Adrenal gland (tissue), 12 donors: Measurements from ENCODE around the gene LMTK2. TPM values are rescaled to one million over a fixed set of nuclear protein-coding genes. Genes with fewer than 3 reads are reported as not detected.

Source experiments
- DNase-seq, 7 donors: peaks; one replicate each; pipeline ENCODE4 v3.0.0-alpha.2; 2019 to 2020
- H3K27ac ChIP-seq, 5 donors: fragments of 200-600 bp; sonication (generic) in 4 of 5; 1 replicate in 3 of 5; 2 replicates in 2 of 5; pipeline versions ENCODE4 v1.5.1 to v1.8.0; 2016 to 2020; ENCODE audit warnings: mild to moderate bottlenecking in 1 of 5
- H3K27me3 ChIP-seq: fragments of 200-600 bp; 2 replicates; pipeline ENCODE4 v1.8.0; 2021
- H3K36me3 ChIP-seq, 2 donors: fragments of 200-600 bp; replicated peaks in 1 of 2; 1 replicate in 1 of 2; 2 replicates in 1 of 2; pipeline versions ENCODE4 v1.5.1 to v1.8.0; 2018 to 2022
- H3K4me1 ChIP-seq, 2 donors: fragments of 200-600 bp; replicated peaks in 1 of 2; 1 replicate in 1 of 2; 2 replicates in 1 of 2; pipeline versions ENCODE4 v1.5.1 to v1.8.0; 2018 to 2021
- H3K4me3 ChIP-seq, 4 donors: fragments of 200-600 bp; sonication (generic) in 3 of 4; one replicate each; pipeline ENCODE4 v1.5.1; 2016 to 2018
- H3K9me3 ChIP-seq, 3 donors: fragments of 200-600 bp; sonication (generic) in 1 of 3; replicated peaks in 1 of 3; 1 replicate in 2 of 3; 2 replicates in 1 of 3; pipeline versions ENCODE4 v1.5.1 to v1.8.0; 2016 to 2021
- POLR2A ChIP-seq, 2 donors: fragments of 450-650 bp; IDR thresholded peaks; one replicate each; pipeline ENCODE4 v1.6.1; 2017; ENCODE audit warnings: antibody characterized with exemption in 2 of 2, mild to moderate bottlenecking in 2 of 2, moderate library complexity in 1 of 2
- WGBS, 4 donors: extraction: QIAGEN DNeasy Blood & Tissue Kit in 2 of 4; methylation state at CpG; one replicate each; pipeline versions ENCODE4 v1.1.5 to v1.1.7; 2013 to 2017; 5-methylcytosine and 5-hydroxymethylcytosine counted together
- intact Hi-C, 2 donors: fragments of 100-400 bp; cut with DNase I; formaldehyde crosslinking; loops; one replicate each; pipeline versions ENCODE4 v1.14.1 to v1.15.0; 2022 to 2023
- polyA plus RNA-seq, 3 donors: library from polyadenylated mRNA; stranded (reverse); fragments of 200-250 nt in 2 of 3; fragments of 350-450 nt in 1 of 3; fragmentation: Illumina TruSeq in 1 of 3; extraction: RNeasy Lipid Tissue Mini Kit (QIAGEN cat#74804) in 1 of 3; gene quantifications; one replicate each; pipeline ENCODE4 v1.2.3, GENCODE V29; 2013 to 2014
- total RNA-seq, 9 donors: library from RNA; depleted of rRNA in 4 of 9; stranded (reverse); fragments of >200 nt in 4 of 9; fragments of 120-200 nt in 1 of 9; fragmentation: NEBNext Ultra II Directional in 1 of 9; extraction: Animal tissue kit (Norgen Biotek cat#: 25700) in 1 of 9; gene quantifications; one replicate each; pipeline versions ENCODE4 v1.1.0 to v1.2.4, GENCODE V29; 2013 to 2023
- TF ChIP-seq, protein P1 (sequence below), 6 experiments: fragments of 450-650 bp in 4 of 6; fragments of 200-600 bp in 2 of 6; sonication (generic) in 1 of 6; IDR thresholded peaks; 1 replicate in 5 of 6; 2 replicates in 1 of 6; pipeline versions ENCODE4 v1.5.1 to v1.8.0; 2016 to 2021; ENCODE audit warnings: antibody characterized with exemption in 6 of 6, mild to moderate bottlenecking in 2 of 6, moderate library complexity in 1 of 6
- donor health status: healthy with polysubstance abuse.
- donor health status: Bipolar disorder and iron deficiency.
- donor health status: DM: yes; HTN: yes; CAD: no.
- donor health status: DM: no; HTN: no; CAD: no.
- donor health status: DM: no; HTN: no; CAD: no.
- donor health status: DM: yes; HTN: yes; CAD: no.

LMTK2 gene
- total and polyA plus RNA-seq, 12 donors = 3.4 to 36.2 (median 22.4) TPM

DNA sequence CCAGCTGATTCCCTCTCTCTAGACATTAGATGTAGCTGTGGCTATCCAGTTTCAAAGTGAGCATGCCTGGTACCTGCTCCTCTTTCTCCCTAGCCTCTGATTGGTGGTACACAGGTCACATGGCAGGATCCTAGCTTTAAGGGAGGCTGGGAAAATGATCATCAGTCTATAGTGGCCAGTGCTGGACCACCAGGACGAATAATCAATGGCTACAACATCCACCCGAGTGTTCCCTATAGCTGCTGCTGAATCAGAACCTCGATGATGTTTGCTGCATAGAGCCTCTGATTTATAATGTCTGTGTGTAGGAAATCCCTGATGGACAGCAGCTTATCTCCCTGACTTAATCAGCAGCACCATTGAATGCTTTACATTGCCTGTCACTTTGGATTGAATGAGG is 28.9 kb upstream of the LMTK2 start:
- WGBS, 4 donors = 78 to 94% (median 82%) methylated on average over 2 to 3 of the region's 3 CpGs
- Histone ChIP-seq H3K4me3 (no peak overlapping the region), H3K36me3 (no peaks in the 10 kb centered on the region), H3K4me1 (no peaks in the 10 kb centered on the region), H3K9me3 (no peaks in the 10 kb centered on the region), H3K27me3 (no peaks in the 10 kb centered on the region), H3K27ac (no peak overlapping the region)
- intact Hi-C loops = no loop called here
- TF ChIP-seq POLR2A (IDR thresholded peaks at IDR 0.05) = no peak
- TF ChIP-seq, protein P1, sequence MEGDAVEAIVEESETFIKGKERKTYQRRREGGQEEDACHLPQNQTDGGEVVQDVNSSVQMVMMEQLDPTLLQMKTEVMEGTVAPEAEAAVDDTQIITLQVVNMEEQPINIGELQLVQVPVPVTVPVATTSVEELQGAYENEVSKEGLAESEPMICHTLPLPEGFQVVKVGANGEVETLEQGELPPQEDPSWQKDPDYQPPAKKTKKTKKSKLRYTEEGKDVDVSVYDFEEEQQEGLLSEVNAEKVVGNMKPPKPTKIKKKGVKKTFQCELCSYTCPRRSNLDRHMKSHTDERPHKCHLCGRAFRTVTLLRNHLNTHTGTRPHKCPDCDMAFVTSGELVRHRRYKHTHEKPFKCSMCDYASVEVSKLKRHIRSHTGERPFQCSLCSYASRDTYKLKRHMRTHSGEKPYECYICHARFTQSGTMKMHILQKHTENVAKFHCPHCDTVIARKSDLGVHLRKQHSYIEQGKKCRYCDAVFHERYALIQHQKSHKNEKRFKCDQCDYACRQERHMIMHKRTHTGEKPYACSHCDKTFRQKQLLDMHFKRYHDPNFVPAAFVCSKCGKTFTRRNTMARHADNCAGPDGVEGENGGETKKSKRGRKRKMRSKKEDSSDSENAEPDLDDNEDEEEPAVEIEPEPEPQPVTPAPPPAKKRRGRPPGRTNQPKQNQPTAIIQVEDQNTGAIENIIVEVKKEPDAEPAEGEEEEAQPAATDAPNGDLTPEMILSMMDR (IDR thresholded peaks at IDR 0.05) = no peak
- no peak for DNase-seq

DNA sequence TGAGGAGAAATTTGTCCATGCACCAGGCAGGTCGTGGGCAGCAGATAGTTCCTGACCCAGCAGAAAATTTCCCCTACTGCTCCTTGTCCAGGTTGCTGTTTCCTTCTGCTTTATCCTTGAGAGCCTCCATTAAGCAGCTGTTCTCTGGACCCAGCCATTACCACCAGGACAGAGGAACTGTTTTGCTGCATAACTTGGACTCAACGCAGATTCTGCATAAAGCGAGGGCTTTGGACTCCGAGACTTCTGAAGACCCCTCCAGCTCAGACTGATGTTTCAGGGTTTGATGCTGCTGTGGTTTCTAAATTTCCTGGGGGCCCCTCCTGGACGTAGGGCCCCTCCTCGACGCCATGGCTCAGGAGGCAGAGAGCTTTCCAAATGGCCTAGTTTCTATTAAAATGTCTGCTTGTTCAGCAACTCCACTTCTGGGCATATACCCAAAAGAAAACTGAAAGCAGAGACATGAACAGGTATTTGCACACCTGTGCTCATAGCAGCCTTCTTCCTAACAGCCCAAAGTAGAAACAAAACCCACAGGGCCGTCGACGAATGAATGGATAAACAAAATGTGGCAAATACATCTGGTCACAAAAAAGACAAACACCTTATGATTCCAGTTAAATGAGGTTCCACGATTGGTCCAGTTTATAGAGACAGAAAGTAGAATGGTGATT is 28.3 kb upstream of the LMTK2 start:
- Histone ChIP-seq H3K36me3 (no peaks in the 10 kb centered on the region), H3K9me3 (no peaks in the 10 kb centered on the region), H3K27me3 (no peaks in the 10 kb centered on the region), H3K4me1 (no peaks in the 10 kb centered on the region), H3K4me3 (no peak overlapping the region), H3K27ac (no peak overlapping the region)
- WGBS, 4 donors = 76 to 82% (median 78%) methylated on average over 10 to 11 of the region's 11 CpGs
- TF ChIP-seq, protein P1 (IDR thresholded peaks at IDR 0.05) = no peak
- TF ChIP-seq POLR2A (IDR thresholded peaks at IDR 0.05) = no peak
- no peak for DNase-seq
- intact Hi-C loops = no loop called here

DNA sequence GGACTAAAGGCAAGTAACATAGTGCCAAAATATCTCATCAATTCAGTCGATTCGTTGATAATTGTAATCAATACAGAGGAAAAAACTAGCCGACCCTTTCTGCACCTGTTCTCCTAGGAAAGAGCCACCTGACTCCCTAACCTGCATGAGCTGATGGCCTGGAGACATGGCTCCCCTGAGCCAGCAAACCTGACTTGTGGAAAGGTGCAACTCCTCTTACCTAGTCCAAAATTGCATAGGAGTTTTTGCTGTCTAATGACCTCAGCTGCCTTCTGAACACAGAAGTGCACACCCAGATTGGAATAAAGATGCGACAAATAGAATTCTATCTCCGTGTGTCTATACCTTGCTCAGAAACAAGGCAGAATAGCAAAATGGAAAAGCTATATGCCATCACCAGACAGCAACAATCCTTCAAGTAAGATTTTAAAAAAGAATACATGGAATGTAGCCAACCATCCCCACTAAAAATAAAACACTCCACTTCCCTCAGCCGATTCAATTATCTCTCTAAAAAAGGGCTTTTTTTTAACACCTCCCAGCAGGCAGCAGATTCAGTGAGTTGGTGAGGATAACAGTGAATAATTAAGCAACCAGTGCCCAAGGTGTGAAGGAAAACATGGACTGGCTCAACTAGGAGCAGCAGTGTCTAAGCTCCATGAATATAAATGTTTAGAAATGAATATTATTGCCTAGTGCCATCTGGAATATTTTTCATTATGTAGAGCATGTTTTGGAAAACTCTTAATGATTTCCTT is 26.6 kb upstream of the LMTK2 start:
- H3K4me1 ChIP-seq = no peaks in the 10 kb centered on the region
- WGBS, 4 donors = 57 to 64% (median 61%) methylated on average over 6 of the region's 6 CpGs
- H3K27me3 ChIP-seq = no peaks in the 10 kb centered on the region
- DNase-seq = no peak
- H3K27ac ChIP-seq = no peak overlapping the region
- H3K4me3 ChIP-seq = no peak overlapping the region
- TF ChIP-seq, protein P1 (IDR thresholded peaks at IDR 0.05) = no peak
- TF ChIP-seq POLR2A (IDR thresholded peaks at IDR 0.05) = no peak
- H3K9me3 ChIP-seq = no peaks in the 10 kb centered on the region
- H3K36me3 ChIP-seq = no peaks in the 10 kb centered on the region
- intact Hi-C loops = no loop called here

DNA sequence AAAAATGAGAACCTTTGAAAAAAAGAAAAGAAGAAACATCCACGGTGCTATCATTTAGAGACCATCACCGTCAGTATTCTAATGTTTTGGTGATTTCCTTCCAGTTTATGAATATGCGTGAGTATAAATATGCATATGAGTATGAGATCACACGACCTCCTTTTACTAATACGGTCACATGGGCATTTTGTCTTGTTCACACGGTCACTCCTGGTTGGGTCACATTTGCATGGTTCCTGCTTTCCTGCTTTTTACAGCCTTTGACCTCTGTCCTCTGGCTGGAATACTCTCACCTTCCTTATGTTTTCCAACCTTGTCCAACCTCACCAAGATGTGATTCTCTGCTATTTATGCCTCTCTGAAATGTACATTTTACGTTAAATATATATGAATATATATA is 25.3 kb upstream of the LMTK2 start:
- Histone ChIP-seq H3K27me3 (no peaks in the 10 kb centered on the region), H3K27ac (no peak overlapping the region), H3K4me1 (no peaks in the 10 kb centered on the region), H3K36me3 (no peaks in the 10 kb centered on the region), H3K9me3 (no peaks in the 10 kb centered on the region), H3K4me3 (no peak overlapping the region)
- WGBS, 4 donors = 75 to 87% (median 80%) methylated on average over 7 of the region's 7 CpGs
- intact Hi-C loops = no loop called here
- no peak for DNase-seq
- TF ChIP-seq, protein P1 (IDR thresholded peaks at IDR 0.05) = no peak
- no peak for TF ChIP-seq POLR2A (IDR thresholded peaks at IDR 0.05)
